Measurements from ENCODE around the gene SPDL1.

Gene SPDL1

DNA sequence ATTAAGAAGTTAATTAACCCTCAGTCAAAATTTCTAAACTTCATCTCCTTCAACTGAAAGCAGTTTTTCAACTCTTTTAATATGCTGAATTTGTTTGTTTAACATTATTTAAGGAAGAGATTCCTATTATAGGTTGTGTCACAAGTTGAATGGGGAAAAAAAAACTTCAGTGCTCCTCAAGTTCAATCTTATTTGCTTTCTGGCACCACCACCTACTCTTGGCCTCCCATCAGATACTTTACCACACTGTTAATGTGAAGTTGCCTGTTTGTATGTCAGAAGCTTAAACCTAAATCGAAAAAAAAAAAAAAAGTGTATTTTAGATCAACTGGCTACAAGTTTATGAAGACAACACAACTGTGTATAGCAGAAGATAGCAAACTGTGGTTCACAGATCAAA, 49.4 kb downstream of the SPDL1 start:
- DNase-seq (ENCODE audit: low spot score): no peak

DNA sequence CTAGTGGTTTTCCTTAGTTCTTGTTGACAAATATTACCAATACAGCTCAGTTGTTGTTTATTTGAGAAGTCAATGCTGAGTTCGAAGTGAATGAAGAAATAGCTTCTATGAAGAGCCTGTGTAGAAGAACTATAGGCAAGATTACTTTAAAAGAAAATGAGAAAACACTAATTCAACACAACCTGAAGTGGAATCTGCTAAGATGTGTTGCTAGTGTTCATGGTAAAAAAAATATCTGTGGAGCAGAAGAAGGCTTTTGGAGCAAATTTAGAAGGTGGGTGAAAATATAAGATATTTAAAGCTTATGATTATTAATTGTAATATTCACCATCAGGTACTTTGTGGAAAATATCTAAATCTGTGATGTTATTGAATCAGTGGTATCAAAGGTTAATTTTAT, 51.0 kb downstream of the SPDL1 start:
- DNase-seq (ENCODE audit: low spot score): no peak

DNA sequence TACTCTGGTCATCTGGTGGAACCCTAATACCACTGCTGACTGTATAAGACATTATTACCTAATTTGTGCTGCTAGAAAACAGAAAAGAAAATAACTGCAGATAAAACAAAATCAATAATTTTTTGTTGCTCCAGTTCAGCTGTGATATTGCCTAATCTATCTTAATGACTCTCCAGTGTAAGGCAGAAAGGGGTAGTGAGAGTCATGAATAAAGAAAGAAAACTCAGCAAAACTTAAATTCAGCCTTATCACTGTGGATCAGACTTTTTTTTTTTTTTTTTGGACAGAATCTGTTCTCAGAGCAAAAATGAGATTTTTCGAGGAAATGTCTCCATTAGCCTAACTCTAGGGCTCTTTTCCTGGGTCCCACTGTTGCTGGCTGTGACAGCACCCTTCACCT, 52.4 kb downstream of the SPDL1 start:
- no peak for DNase-seq (ENCODE audit: low spot score)

DNA sequence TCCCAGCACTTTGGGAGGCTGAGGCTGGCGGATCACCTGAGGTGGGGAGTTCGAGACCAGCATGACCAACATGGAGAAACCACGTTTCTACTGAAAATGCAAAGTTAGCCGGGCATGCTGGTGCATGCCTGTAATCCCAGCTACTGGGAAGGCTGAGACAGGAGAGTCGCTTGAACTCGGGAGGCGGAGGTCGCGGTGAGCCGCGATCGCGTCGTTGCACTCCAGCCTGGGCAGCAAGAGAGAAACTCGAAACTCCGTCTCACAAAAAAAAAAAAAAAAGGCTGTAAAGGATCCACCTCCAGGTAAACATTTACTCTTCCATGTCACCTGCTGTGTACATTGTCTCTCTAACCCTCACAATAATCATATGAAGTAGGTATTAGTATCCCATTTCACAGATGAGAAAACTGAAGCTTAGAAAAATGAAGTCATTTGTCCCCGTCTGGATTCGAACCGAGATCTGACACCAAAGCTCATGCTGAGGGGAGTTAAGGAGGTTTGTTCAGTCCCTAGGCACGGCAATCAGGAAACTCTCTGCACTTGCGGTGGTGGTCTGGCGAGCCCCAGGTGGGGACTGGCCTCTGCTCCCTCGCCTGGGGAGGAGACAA, 53.0 kb downstream of the SPDL1 start:
- DNase-seq (ENCODE audit: low spot score): no peak

DNA sequence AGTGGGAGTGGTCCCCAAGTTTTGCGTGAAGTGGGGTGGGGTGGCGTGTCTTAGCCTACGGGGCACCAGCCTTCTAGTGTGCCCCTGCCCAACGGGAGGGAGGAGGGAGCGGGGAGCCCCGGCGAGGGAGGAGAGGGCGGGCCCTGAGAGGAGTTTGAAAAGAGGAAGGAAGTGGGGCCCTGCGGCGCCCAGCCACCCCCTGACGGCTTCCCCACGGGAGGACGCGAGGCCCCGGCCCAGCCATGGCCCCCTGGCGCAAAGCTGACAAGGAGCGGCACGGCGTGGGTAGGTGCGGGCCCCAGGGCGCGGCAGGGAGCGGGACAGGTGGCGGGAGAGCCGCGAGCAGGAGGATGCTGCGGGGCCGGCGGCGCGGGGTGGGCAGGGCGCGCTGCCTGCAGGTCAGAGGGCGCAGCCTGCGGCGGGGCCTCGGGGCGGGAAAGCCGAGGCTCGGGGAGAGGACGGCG, 53.5 kb downstream of the SPDL1 start, which contains the start of gene DOCK2:
Gene DOCK2 (plus strand): TSS at position 191 of the 464 bp plus-strand sequence. CDS start 52 bp downstream, at position 243.
- no peak for DNase-seq (ENCODE audit: low spot score)

DNA sequence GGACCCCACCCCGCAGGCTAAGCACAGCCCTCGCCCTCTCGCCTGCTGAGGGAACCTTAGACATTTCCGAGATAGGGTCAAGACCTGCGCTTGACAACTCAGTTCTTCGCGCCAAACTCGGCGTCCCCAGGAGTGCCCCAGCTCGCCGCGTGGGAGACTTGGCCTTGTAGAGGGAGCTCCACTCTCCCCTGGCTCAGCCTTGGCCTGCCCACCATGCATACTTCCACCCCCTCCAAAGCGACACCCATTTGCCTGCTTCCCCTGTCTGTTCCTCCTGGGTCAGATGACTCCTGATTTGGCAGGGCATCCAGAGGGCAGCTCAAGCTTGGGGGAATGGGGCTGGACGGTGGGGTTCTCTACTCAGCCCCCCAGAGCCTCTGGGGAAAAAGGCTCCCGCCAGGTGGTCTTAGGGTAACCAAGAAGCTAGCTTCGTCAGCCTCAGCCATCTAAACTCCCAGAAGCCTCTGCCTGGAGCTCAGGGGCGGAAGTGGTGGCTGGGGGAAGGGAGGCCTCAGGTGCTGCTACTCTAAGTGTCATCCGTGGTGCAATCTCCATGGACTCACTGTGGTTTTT, 54.1 kb downstream of the SPDL1 start:
- DNase-seq (ENCODE audit: low spot score): no peak

DNA sequence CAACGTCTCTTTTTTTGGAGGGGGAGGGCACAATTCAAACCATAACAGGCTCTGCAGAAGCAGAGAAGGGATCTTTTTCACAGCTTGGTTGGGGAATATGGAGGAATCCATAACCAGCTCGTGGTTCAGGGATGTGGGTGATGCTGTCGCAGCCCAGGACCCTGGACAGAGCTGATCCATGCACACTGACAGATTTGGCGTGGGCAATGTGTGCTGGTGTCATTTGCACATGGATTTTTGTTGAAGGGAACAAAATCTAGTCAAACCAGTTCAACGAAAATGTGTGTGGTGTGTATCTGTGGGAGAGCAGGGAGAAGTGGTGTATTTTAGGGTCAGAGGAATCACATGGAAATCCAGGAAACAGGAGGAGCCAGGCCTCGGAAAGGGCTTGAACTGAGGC, 57.7 kb downstream of the SPDL1 start:
- DNase-seq (ENCODE audit: low spot score): no peak

DNA sequence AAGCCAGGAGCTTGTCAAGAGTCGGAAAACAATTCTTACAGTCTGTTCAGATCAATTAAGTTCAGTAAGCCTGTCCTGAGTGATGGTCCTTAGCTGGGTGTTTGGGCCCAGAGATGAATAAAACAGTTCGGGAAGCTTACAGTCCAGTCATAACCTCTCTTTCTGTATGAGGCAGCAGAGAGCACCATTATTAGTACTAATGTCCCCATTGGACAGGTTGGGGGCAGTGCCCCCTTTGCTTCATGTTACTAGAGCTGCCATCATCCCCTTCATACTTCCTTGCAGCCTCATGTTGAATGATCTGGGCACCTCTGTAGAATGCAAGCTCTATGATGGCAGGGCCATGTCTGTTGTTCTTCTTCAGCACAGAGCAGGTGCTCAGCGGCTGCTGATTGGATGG, 63.3 kb downstream of the SPDL1 start:
- no peak for DNase-seq (ENCODE audit: low spot score)

DNA sequence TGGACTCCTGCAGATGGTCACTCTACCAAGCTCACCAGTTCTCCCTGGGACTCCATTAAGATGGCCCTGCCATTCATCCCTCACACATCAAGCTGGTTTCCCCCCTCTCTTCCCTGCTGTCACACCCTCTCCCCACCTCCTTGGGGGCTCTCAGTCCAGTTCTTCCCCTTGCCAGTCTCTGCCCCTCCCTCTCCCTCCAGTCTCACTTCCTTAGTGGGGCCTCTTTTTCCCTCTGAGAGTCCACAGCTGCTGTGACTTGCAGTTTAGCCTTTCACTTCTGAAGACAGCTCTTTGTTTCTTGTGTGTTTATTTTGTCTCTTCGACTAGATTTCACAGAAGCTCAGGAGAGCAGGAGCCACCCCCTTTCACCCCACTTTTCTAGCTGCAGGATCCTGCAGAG, 64.0 kb downstream of the SPDL1 start:
- DNase-seq (ENCODE audit: low spot score): no peak

DNA sequence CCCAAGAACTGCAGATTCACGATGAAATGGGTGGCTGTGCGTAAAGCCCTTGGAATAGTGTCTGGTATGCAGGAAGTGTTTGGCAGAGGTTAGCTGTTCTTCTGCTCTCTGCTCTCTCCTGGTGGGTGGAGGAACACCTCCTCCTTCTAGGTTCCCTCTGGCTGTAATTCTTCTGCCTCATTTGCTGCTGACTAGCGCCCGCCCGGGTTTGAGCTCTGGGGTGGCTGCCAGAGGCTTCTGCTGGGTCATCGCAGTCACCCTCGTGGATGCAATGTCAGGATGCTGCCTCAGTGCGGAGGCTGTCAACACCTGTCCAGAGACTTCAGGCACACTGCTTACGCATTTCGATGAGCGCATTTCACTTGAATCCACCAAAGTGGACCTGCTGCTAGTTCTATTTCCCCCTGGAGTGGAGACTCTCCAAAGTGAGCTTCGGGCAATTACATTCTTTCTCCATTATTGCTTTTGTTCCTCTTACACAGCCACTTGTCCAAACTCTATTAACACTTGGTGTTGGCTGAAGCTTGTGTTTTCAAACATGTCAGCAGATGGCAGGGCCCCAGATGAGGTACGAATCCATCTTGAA, 65.2 kb downstream of the SPDL1 start:
- DNase-seq (ENCODE audit: low spot score): no peak

DNA sequence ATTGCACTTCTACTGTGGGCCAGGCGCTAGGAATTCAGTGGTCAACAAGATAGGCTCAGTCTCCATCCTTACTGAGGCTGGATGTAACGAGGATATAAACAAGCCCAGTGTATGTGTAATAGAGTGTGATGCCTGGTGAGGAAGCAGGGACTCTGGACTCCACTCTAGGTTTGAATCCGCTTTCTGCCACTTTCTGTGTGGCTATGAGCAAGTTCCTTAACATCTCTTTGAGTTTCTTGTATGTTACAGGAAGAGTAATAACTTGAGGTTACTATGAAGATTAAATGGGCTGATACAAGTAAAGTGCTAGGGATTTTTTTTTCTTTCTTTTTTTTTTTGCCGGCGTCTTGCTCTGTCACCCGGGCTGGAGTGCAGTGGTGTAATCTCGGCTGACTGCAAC, 65.9 kb downstream of the SPDL1 start:
- DNase-seq (ENCODE audit: low spot score): no peak

DNA sequence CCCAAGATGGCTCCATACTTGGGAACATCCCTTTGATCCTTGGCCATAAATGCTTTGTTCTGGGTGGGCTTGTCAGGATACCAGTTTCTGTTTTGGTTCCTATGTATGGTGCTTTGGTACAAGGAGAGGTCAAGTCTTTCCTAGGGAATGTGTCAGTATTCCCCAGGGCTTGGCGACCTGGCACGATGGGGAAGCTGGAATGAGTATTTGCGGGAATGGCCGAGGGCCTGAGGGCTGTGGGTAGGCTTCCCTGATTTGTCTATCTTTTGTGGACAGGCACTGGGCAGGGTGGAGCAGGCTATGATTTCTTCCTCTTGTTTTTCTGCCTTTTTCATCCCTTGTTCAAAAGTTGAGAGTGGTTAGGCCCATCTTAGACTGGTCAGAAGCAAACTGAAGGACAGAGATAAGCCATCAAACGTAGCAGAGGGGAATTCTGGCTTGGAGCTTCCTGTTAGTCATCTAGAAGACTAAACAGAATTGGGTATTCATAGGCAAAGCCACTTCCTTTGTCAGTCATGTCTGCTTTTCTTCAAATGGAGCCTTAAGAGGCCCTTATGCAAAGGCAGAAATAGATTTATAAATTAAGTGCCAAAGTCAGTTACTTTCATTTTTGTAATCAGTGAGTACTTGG, 67.2 kb downstream of the SPDL1 start:
- DNase-seq (ENCODE audit: low spot score): no peak

DNA sequence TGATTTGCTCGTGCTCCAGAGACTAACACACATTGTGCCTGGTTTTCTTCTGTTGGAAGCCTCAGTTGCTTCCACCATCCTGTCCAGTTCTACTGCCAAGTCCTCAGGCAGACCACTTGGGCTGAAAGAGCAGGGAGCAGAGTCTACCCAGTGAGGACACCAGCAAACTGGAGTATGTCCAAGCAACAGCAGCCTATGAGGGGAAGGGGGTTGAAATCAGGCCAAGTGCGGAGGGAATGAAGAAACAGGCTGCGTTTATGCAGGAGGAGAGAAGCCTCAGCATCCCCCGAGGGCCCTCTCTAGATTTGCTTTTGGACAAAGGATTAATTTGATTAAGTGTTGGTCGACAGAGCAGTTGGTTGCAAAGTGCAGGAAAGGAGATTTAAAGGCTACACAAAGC, 68.0 kb downstream of the SPDL1 start:
- no peak for DNase-seq (ENCODE audit: low spot score)

DNA sequence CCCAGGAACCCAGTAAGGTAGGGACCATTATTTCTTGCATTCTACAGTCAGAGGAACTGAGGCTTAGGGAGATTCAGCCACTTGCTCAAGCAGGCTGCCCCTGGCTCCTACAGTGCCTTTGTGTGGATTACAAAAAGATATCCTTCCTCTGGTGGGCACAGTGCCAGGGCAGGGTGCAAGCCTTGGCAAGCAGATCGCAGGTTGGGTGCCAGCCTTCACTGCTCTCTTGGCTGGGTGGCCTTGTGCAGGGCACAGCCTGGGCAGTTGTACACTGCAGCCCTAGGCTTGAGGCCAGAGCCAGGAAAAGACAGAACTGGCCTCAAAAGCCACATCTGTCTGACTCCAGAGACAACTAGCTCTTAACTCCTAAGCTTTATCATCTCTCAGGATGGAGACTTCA, 68.5 kb downstream of the SPDL1 start:
- DNase-seq (ENCODE audit: low spot score): no peak

DNA sequence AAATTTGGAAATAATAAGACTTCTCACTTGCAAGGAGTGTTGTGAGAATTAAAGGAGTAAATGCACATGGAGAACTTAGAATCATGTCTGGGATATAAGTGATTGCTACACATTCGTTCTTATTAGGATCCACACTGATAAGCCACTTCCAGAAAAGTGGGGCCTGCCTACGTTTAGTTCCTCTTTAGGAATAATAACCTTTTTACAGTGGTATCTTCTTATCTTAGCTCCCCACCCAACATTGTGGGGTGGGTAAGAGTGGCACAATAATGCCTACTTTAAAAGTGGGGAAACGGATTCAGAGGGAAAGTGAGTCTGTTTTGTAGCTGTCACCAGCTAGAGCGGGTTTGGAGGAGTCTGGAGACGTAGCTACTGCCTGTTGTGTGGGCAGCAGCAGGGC, 69.5 kb downstream of the SPDL1 start:
- no peak for DNase-seq (ENCODE audit: low spot score)
